Nephron (organoid): ENCODE results near the gene TAGLN2.

Experiments
- H3K27ac Mint-ChIP-seq, 3 experiments: 2 replicates each; pipeline ENCODE4 v1.8.0; 2020; ENCODE audit warnings: mixed read lengths in 3 of 3, mild to moderate bottlenecking in 2 of 3, moderate library complexity in 1 of 3
- H3K27me3 Mint-ChIP-seq: 2 replicates; pipeline ENCODE4 v1.8.0; 2021; ENCODE audit warnings: low read depth, mild to moderate bottlenecking, moderate library complexity, mixed read lengths
- H3K36me3 Mint-ChIP-seq: 2 replicates; pipeline ENCODE4 v1.8.0; 2020; ENCODE audit warnings: low read depth, mixed read lengths
- H3K4me1 Mint-ChIP-seq: 2 replicates; pipeline ENCODE4 v1.8.0; 2020; ENCODE audit warnings: mixed read lengths
- H3K4me3 Mint-ChIP-seq, 3 experiments: 2 replicates each; pipeline ENCODE4 v1.8.0; 2020; ENCODE audit warnings: mild to moderate bottlenecking in 3 of 3, mixed read lengths in 3 of 3, moderate library complexity in 2 of 3
- H3K9me3 Mint-ChIP-seq: 2 replicates; pipeline ENCODE4 v1.8.0; 2020; ENCODE audit warnings: mixed read lengths
- TF ChIP-seq, protein P1 (sequence below), 3 experiments: fragments of 200-600 bp; sonication (generic); IDR thresholded peaks; one replicate each; pipeline ENCODE4 v1.5.0; 2021; ENCODE audit warnings: antibody characterized with exemption in 3 of 3; ENCODE audit not compliant: unreplicated experiment in 3 of 3

TAGLN2 gene

DNA sequence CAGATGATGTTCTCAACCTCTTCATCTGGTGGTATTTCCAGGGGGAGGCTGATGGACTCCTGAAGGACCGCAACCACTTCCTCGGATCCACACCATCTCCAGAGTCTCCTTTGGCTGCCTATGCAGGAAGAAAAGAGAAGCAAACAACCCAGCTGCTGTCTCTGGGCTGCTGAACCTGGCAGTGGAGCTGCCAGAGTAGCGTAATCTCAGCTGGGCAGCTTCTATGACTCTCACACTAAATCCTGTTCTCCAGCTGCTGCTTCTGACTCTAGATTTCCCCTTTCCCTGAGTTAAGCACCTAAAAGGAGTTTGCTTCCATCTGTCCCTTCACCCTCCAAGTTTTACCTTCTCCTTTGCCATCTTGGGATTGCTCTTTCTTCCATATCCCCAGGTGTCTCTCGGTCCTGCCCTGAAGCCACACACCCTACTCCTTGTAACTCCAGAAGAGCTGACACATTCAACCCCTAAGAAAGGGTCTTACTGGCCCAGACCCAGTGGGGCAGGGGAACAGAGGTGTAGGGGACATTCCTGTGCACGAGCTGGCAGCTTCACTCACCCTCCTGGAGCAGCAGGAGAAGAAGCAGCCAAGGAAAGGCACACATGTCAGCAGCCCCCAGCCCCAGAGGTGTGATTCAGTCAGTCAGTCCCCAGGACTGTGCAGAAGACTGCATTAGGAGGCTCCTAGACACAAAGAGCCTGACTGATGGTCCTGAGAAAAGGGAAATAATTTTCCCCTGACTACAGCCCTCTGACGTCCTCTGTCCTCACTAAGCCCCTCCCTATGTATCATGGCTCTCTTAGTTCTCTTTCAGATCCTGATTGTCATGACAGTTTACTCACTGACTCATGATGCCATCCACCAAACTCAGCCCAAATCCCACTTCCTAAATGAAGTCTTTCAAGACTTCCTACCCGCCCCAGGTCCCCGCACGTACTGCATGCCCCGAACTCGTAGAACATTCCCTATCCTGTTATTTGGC is 28.5 kb upstream of the TAGLN2 start, which contains the start of gene SLAMF9:
Gene SLAMF9 (minus strand): TSS at position 702 of the 980 bp plus-strand sequence. CDS start 100 bp downstream, at position 602.
- Mint-ChIP-seq H3K4me1 (peaks cover 7% of the 10 kb centered on the region), H3K27me3 (peaks cover 24% of the 10 kb centered on the region), H3K9me3 (no peaks in the 10 kb centered on the region), H3K27ac (no peak within 1 kb of the TSS), H3K4me3 (no peak within 1 kb of the TSS), H3K36me3 (no peaks in the 10 kb centered on the region)
- TF ChIP-seq, protein P1, sequence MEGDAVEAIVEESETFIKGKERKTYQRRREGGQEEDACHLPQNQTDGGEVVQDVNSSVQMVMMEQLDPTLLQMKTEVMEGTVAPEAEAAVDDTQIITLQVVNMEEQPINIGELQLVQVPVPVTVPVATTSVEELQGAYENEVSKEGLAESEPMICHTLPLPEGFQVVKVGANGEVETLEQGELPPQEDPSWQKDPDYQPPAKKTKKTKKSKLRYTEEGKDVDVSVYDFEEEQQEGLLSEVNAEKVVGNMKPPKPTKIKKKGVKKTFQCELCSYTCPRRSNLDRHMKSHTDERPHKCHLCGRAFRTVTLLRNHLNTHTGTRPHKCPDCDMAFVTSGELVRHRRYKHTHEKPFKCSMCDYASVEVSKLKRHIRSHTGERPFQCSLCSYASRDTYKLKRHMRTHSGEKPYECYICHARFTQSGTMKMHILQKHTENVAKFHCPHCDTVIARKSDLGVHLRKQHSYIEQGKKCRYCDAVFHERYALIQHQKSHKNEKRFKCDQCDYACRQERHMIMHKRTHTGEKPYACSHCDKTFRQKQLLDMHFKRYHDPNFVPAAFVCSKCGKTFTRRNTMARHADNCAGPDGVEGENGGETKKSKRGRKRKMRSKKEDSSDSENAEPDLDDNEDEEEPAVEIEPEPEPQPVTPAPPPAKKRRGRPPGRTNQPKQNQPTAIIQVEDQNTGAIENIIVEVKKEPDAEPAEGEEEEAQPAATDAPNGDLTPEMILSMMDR (IDR thresholded peaks at IDR 0.05; ENCODE audit: unreplicated experiment in 3 of 3): no peak

DNA sequence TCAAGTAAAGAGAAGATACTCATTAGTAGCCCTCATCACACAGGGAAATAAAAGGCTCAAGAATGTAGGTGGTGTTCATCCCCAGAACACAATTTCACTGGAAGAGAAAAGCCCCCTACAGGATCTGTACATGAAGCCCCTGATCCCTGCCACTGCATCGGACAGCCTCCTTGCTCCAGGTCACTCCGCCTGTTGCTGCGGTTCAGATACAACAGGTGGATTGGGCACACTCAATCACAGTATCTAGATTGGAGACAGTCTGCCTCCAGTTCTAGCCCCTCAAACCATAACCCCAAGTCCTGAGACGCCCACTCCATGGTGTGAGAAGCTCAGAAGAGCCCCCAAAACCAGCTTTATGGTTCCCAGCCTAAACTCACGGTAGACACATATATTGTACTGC is 27.6 kb upstream of the TAGLN2 start:
- Mint-ChIP-seq H3K4me3 (no peak overlapping the region), H3K27me3 (peaks cover 21% of the 10 kb centered on the region), H3K4me1 (peaks cover 7% of the 10 kb centered on the region), H3K9me3 (no peaks in the 10 kb centered on the region), H3K27ac (no peak overlapping the region), H3K36me3 (no peaks in the 10 kb centered on the region)
- TF ChIP-seq, protein P1 (IDR thresholded peaks at IDR 0.05; ENCODE audit: unreplicated experiment in 3 of 3): no peak

DNA sequence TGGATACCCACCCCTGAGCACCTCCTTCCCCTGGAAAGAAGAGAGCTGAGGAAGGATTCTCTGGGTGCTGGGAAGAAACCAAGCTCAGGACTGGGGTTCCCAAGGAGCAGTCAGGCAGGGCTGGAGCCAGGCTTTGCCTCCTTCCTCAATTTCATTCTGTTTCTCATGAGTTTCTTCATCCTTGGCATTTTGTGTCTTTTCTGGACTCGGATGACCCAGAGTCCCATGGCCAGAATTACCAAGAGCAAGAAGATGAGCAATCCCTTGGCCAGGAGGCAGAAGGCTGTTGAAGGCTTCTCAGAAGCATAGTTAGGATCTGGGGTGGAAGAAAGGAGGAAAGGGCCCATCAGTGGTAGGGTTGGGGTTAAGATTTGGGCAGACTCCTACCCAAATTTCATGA is 26.2 kb upstream of the TAGLN2 start:
- no peak overlapping the region for H3K27ac Mint-ChIP-seq
- no peaks in the 10 kb centered on the region for H3K36me3 Mint-ChIP-seq
- TF ChIP-seq, protein P1 (IDR thresholded peaks at IDR 0.05; ENCODE audit: unreplicated experiment in 3 of 3): no peak
- no peak overlapping the region for H3K4me3 Mint-ChIP-seq
- H3K4me1 Mint-ChIP-seq: peaks cover 7% of the 10 kb centered on the region
- H3K27me3 Mint-ChIP-seq: peaks cover 21% of the 10 kb centered on the region
- H3K9me3 Mint-ChIP-seq: no peaks in the 10 kb centered on the region

DNA sequence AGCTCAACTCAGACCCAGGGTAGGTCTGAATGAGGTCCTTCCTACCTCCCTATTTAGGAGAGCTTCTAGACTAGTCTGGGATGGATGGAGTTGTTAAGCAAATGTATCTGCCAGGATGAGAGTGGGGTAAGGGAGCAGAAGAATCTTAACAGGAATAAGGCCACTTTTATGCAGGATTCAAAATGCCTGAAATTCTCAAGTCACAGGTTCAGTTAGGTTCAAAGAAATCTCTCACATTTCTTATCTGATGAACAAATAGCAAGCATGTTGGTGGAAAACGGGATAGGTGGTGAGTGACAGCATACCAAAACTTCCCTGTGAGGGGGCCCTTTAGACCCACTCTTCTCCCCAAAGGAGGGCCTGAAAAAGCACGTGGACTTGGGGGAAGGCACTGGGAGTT is 25.7 kb upstream of the TAGLN2 start:
- TF ChIP-seq, protein P1 (IDR thresholded peaks at IDR 0.05; ENCODE audit: unreplicated experiment in 3 of 3): no peak
- H3K27me3 Mint-ChIP-seq: peaks cover 17% of the 10 kb centered on the region
- H3K4me3 Mint-ChIP-seq: no peak overlapping the region
- H3K36me3 Mint-ChIP-seq: no peaks in the 10 kb centered on the region
- no peak overlapping the region for H3K27ac Mint-ChIP-seq
- no peaks in the 10 kb centered on the region for H3K9me3 Mint-ChIP-seq
- peaks cover 7% of the 10 kb centered on the region for H3K4me1 Mint-ChIP-seq

DNA sequence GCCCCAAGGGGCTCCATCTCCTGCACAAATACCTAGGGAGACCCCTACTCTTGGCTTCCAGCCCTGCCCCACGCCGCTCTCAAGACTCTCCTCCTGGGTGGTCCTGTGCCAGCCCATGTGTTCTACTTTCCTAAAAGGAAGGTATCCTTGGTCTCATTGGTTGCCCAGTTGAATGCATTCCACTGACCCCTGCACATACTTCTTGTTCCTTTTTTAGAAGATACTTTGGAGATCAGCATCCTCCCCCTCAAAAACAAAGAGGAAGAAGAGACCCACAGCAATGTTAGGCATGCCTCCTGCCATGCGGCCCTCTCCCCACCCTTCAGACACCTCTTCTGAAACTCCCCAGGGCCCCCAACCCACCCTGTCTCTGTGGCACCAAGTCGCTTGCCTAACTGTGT is 24.7 kb upstream of the TAGLN2 start:
- H3K36me3 Mint-ChIP-seq: no peaks in the 10 kb centered on the region
- peaks cover 13% of the 10 kb centered on the region for H3K4me1 Mint-ChIP-seq
- no peak overlapping the region for H3K4me3 Mint-ChIP-seq
- no peaks in the 10 kb centered on the region for H3K9me3 Mint-ChIP-seq
- no peak overlapping the region for H3K27ac Mint-ChIP-seq
- peaks cover 16% of the 10 kb centered on the region for H3K27me3 Mint-ChIP-seq
- TF ChIP-seq, protein P1 (IDR thresholded peaks at IDR 0.05; ENCODE audit: unreplicated experiment in 3 of 3): no peak
